GM21447 (cell line): ENCODE measurements around the gene HSF4.
A peak's percentile ranks its signal among the peaks of the same experiment; 100 is the strongest.

Source experiments
- ATAC-seq: cut with Tn5 transposase; IDR thresholded peaks from one replicate; pipeline ENCODE4 v1.9.1; 2021; ENCODE audit not compliant: unreplicated experiment

Gene HSF4

DNA sequence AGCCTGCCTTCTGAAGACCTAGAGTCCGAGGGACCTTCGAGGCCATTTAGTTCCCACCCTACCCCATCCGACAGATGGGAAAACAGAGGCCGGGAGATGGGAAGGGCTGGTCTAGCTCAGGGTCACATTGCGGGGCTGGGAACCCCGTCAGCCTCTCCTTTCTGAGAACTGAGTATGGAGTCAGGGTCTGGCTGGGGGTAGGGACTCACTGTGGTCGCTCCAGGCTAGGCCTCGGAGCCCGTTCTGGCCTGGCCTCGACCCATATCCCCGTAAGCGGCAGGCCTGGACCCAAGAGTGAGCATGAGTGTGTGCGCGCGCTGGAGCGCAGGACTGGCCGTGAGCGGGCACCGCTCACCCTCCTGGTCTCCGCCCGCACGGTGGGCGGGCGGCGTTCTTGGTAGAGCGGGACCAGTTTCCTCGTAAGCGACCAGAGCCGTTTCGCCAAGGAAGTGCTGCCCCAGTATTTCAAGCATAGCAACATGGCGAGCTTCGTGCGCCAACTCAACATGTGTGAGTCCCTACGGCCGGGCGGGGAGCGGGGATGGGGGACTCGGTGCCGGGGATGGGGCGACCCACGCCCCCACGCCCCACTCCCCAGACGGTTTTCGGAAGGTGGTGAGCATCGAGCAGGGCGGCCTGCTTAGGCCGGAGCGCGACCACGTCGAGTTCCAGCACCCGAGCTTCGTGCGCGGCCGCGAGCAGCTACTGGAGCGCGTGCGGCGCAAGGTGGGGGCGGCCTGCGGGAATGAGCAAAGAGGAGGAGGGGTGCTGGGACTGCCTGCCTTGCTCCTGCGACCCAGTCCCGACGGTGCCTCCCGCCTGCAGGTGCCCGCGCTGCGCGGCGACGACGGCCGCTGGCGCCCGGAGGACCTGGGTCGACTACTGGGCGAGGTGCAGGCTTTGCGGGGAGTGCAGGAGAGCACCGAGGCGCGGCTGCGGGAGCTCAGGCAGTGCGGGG, 855 bp downstream of the HSF4 start:
- no peak for ATAC-seq

DNA sequence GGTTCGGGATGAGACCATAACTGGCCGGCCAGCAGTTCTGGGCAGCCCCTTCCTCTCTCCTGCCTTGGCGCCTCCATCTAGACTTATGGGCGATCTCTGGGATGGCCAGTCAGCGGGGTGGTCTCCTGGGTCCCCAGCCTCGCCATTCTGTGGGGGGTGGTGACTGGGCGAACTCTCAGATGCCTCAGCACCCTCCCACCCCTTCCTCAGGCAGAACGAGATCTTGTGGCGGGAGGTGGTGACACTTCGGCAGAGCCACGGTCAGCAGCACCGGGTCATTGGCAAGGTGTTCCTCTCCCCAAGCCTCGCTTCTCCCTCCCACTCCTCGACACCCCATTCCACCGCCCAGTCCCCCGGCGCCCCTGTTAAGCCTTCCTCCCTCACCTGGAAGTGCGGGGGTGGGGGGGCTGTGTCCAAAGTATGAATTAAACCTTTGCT, 1.6 kb downstream of the HSF4 start:
- ATAC-seq: no peak

DNA sequence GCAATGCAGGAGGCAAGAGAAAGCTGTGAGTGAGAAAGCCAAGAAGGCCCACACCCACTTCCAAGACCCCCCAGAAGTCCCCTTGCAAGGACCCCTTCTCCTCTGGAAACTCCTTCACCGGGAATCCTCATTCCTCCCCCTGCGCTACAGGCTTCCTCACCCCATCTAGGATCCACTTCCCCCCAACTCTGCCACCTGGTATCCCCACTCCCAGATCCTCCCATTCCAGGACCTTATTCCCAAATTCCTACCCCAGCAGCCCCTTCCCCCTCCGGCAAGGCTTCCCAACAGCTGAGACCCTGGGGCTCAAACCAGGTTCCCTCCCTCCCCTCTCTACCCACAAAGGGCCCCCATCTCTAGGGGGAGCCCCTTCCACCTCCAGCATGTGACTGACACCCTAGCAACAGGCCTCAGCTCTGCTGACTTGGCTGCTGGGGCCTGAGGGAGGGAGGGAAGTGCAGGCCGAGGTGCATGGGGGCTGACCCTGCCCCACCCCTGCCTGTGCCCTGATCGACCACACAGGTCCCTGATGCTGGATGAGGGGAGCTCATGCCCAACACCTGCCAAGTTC, 2.1 kb downstream of the HSF4 start:
- no peak for ATAC-seq

DNA sequence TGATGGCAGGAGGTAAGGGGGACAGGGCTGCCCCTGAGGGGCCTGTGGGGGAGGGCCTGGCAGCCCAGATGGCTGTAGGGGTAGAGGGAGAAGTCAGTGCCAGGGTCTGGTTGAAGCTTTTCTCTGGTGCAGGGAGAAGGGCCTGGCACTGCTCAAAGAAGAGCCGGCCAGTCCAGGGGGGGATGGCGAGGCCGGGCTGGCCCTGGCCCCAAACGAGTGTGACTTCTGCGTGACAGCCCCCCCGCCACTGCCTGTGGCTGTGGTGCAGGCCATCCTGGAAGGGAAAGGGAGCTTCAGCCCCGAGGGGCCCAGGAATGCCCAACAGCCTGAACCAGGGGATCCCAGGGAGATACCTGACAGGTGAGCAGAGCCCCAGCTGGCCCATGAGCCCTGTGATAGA, 3.0 kb downstream of the HSF4 start:
- no peak for ATAC-seq

DNA sequence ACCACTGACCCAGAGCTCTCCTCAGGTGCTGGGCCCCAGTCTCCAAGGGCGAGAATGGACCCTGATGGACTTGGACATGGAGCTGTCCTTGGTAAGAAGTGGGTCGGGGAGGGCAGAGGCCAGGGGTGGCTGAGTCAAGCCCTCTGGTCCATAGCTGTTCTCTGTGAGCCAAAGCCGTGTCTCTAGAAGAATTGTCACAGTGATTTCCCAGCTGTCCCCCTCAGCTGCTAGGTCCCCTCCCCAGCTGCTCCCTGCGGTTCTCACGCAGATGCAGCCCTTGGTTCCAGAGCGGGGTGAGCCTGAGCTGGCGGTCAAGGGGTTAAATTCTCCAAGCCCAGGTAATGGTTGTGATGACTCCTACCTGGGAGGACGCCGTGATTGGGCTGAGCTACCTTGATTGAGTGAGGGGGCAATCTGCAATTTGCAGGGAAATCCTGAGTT, 4.5 kb downstream of the HSF4 start:
- no peak for ATAC-seq

DNA sequence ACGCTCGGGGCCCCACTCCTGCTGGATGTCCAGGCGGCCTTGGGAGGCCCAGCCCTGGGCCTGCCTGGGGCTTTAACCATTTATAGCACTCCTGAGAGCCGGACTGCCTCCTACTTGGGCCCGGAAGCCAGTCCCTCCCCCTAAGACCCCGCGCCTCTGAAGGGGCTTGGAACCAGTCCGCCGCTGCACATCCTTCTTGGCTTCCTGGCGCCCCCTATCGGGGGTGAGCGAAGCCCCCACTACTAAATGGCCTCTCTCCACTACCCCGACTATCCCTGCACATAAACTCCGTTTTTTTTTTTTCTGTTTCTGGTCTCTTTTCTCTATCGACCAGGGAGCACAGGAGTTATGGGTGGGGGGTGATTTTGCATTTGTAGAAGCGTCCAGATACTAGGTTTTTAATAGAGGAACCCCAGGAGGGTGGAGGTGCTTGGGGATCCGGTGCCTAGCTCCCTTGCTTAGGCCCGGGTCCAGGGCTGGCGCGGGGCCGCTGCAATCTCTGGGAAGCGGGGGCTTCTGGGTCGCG, 5.2 kb downstream of the HSF4 start:
- no peak for ATAC-seq

DNA sequence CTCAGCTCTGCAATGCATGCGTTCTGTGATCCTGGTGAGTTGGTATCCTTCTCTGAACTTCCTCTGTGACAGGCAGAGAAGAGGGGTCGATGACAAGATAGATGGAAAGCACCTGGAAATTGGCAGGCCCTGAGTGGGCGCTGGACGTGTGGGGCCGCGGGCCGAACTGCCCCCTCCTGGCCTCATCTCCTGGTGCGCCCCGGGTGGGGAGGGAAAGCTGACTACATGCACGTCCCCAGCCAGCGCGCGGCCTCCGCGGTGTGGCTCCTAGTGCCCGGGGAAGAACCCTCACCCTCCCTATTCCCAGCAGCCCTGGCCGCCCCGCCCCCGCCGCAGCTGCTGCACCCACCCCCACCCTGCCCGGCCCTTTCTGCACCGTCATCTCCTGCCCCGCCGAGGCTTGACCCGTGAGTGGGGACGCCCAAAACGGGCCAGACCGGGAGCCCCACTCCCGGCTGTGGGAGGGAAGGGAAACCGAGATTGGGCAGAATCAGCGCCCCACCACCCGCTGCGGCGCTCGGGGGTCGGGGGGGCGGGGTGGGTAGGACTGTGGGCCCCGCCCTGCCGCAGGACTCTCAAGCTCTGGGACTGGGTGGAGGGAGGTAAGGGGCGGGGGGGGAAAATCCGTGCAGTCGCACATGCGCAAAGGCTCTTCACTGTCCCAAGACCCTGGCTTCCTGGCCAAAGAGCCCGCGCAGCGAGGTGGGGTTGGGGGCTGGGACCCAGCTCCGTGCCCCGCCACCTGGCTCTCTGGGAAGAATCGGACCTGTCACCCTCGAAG, 5.8 kb downstream of the HSF4 start, which contains the start of gene NOL3:
TSS of gene NOL3 (plus strand) at position 371 of the 781 bp plus-strand sequence.
- peak; percentile 40 for ATAC-seq

DNA sequence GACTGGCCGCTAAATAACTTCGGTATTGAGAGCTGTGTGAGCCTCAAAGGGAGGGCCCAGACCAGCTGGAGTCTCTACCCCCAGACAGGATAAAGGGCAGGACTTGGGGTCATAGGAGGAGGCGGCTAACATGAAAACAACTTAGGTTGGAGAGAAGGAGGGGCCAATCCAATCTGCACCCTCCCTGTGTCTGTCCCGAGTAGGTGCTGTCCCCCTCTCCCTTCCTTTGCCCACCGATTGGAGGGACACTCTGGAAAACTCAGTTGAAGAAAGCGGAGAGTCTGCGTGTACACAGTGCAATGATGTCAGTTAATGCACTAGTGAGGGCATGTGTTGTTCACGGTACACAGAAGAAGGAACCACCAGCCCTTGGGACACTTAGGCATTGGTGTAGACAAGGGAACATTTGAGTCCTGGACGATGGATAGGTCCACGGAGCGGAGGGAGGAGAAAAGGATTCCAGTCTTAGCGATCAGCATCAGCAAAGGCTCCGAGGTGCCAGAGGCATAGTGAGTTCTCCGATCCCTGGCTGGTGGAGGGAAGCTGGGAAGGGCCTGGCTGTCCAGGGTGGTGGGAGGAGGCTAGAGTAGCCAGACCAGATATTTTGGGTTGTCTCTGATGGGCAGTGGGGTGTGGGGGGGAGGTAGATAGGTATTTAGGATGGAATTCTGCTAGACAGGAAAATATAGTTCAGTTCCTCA, 6.6 kb downstream of the HSF4 start:
- peak; percentile 3 for ATAC-seq

DNA sequence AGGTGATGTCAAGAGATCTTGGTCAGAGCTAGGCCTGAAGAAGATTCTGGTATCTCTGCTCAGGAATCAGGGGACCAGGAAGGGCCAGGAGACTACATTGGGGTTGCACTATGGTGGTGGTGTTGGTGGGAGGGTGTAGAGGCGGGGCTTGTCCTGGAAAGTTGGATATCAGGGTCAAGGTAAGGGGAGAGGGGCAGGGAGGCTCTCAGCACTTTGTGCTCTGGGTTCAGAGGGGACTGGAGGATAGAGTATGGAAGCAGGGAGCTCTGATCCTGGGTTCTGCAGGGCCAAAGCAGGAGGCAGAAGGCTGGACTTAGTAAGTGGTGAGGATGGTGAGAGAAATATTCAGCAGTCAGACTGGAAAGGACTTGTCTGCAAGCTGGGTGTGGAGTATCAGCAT, 8.8 kb downstream of the HSF4 start:
- no peak for ATAC-seq

DNA sequence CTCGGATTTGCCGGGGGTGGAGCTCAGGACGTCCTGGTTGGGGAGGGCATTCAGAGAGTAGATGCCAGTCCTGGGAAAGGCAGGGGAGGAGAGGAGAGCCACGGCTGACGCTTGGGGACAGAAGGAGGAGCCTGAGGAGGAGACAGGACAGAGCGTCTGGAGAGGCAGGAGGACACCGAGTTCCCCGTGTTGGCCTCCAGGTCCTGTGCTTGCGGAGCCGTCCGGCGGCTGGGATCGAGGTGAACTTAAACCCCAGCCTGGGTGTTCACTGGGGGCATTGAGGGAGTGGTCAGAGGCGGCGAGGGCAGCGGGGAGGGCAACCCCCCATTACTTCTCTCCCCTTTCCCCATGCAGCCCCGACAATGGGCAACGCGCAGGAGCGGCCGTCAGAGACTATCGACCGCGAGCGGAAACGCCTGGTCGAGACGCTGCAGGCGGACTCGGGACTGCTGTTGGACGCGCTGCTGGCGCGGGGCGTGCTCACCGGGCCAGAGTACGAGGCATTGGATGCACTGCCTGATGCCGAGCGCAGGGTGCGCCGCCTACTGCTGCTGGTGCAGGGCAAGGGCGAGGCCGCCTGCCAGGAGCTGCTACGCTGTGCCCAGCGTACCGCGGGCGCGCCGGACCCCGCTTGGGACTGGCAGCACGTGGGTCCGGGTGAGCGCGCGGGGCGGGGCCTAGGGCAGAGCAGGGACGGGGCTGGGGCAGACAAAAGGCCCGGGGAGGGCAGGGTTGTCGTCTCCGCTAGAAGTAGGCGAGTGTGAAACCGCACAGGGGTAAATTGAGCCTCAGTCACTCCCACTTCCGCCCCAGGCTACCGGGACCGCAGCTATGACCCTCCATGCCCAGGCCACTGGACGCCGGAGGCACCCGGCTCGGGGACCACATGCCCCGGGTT, 9.5 kb downstream of the HSF4 start:
- peak; percentile 34 for ATAC-seq

DNA sequence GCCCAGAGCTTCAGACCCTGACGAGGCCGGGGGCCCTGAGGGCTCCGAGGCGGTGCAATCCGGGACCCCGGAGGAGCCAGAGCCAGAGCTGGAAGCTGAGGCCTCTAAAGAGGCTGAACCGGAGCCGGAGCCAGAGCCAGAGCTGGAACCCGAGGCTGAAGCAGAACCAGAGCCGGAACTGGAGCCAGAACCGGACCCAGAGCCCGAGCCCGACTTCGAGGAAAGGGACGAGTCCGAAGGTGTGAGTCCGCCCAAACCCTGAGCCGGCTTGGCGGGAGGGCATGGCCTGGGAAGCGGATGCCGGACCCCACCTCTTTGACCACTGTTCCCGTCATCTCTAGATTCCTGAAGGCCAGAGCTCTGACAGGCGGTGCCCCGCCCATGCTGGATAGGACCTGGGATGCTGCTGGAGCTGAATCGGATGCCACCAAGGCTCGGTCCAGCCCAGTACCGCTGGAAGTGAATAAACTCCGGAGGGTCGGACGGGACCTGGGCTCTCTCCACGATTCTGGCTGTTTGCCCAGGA, 10.2 kb downstream of the HSF4 start:
- ATAC-seq: no peak

DNA sequence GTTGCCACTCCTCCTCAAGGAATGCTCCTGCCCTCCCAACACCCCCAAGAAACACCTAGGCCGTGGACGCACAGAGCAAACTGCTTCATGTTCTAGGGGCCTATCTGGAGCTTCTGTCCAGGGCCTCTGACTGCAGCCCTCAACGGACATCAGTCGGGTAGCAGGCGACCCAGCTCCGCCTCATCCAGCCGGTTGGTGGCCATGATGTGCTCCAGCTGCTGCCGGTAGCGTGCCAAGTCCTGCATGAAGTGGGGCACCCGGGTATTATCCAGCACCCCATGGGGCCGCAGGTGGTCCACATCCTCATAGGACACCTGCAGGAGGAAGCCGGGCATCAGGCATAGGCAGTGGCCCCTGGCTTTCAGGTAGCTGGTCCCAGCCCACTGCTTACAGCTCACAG, 12.1 kb downstream of the HSF4 start:
- no peak for ATAC-seq

DNA sequence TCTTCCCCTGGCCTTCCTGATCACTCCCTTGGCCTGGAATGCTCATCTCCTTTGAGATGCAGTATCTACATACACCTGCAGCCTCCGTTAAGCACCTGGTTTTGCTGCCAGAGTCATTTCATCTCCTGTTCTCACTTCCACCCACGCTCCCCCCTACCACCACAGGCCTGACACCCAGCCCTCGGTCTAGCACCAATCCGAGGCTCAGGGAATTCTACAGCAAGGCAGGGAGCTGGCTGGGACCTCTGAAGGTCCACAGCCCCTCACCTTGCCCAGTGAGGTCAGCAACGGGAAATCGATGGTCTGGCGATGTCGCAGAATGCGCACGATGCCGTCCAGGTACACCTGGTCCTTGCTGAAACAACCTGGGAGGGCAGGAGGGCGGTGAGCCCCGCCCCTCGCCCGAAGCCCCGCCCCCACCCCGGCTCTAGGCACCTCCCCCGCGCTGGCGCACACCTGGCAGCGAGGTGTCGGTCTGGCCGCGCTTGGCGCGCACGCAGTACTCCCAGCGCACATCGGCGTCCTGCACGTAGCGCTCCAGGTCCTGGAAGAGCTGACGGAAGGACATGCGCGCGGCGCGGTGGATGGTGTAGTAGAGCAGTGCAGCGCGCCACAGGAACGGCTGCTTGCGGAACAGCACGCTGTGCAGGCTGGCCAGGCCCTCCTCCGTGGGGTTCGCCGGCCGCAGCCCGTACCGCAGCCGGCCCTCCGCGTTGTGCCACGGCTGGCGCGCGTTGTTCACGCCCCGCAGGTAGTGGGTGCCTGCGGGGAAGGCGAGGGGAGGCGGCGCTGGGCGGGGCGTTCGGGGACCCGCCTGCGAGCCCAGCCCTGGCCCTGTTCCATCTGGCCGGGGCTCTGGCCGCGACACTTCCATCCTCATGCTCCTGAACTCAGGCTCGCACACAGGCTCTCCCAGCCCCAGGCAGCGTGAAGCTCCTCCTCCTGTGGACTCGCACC, 13.5 kb downstream of the HSF4 start:
- ATAC-seq: no peak

DNA sequence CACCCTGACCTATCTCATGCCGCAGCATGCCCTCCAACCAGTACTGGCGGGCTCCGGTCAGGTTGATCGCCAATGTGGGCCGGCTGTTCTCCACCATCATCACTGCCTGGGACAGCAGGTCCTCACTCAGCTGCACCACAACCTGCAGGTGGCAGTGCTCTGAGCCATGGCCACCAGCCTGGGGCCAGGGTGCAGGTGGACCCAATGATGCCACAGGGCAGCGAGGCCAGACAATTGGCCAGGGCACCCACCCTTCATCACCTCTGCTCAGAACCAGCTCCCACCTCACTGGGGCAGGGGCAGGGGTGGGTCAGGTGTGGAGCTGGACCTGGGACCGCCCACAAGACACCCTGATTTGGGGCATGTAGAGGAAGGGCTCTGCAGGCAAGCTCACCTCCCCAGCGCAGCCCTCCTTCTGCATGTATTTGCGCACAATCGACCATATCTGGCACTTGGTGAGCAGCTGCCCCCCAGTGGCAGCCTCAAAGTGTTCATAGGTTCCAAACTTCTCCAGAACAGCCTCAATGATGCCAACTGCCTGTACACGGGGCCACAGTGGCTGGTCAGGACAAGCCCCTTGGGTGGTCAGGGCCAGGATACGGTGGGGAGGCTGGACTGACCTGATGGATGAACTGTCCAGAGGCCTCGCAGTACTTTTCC, 15.0 kb downstream of the HSF4 start:
- no peak for ATAC-seq

DNA sequence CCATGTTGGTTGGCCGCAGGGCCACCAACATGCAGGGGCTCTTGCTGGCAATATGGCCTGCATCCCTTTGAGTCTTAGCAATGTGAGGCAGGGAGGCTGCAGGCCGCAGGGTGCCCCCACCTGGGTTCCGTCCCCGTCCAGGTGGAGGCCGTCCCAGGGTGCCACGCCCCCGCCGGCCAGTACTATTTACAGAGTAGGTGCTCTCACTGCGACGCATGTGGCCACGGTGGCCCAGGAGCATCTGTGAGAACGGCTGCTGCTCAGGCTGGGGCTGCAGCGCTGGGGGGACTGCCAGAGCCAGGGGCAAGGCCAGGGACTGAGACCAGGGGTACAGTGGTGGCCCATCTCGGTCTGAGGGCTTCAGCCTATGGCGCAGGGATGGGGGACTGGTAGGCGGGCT, 15.6 kb downstream of the HSF4 start:
- no peak for ATAC-seq

DNA sequence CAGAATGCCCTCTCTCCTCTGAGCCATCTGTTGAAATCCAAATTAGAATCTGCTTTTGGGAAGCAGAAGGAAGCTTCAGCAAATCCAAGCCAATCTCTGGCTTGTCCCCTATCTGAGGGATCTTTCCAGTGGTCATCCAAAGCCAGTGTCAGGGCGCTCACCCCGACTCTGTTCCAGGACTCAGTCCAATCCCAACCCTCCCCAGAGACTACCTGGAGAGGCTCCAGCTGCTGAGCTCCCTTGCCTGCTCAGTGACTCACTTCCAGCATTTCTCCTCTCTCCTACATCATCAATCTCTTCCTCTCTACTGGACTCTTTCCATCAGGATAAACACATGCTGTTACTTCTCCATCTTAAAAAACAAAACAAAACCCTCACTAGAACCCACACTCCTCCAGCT, 16.8 kb downstream of the HSF4 start:
- ATAC-seq: no peak

DNA sequence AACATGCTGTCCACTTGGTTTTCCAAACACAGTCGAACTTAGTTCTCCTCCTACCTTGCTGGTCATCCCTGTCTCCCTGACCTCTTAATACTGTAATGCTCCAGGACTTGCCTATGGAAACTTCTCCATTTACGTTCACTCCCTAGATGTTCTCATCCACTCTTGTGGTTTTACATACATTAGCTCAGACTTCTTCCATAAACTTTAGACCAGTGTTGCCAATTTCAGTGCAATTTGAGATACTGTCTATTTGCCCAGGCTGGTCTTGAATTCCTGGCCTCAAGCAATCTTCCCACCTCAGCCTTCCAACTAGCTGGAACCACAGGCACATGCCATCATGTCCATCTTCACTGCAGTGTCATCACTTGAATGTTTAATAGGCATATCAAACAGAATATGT, 17.7 kb downstream of the HSF4 start:
- ATAC-seq: no peak

DNA sequence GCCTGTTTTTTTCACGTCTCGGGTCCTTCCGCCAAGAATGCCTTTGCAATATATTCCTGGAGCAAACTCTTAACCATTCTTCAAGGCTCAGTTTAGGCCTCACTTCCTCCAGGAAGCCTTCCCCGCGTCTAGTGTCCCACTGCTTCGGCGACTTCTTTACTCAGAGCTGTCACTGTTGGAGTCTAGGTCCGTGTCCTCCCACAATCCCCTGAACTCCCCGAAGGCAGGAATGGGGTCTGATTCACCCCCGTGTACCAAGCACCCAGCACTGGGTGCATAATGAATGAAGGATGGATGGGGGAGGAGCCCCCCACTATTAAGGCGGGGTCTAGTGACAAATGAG, 18.7 kb downstream of the HSF4 start:
- no peak for ATAC-seq
